ENCODE measurements around the gene HPSE2.

DNA sequence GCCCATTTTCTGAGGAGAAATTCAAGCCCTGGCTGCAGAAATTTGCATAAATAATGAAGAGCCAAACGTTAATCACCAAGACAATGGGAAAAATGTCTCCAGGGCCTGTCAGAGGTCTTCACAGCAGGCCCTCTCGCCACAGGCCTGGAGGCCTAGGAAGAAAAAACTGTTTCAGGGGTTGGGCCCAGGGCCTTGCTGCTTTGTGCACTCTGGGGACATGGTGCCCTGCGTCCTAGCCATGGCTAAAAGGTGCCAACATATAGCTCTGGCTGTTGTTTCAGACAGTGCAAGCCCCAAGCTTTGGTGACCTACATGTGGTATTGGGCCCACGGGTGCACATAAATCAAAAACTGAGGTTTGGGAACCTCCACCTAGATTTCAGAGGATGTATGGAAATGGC lies 796.9 kb downstream of the HPSE2 start:
- TF ChIP-seq, protein P1, sequence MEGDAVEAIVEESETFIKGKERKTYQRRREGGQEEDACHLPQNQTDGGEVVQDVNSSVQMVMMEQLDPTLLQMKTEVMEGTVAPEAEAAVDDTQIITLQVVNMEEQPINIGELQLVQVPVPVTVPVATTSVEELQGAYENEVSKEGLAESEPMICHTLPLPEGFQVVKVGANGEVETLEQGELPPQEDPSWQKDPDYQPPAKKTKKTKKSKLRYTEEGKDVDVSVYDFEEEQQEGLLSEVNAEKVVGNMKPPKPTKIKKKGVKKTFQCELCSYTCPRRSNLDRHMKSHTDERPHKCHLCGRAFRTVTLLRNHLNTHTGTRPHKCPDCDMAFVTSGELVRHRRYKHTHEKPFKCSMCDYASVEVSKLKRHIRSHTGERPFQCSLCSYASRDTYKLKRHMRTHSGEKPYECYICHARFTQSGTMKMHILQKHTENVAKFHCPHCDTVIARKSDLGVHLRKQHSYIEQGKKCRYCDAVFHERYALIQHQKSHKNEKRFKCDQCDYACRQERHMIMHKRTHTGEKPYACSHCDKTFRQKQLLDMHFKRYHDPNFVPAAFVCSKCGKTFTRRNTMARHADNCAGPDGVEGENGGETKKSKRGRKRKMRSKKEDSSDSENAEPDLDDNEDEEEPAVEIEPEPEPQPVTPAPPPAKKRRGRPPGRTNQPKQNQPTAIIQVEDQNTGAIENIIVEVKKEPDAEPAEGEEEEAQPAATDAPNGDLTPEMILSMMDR (IDR thresholded peaks at IDR 0.05) = no peak
- TF ChIP-seq POLR2A (IDR thresholded peaks at IDR 0.05) = no peak
